ENCODE measurements around the gene RPL7A.
"Not testable (repeated sequence)": the region's sequence is repeated elsewhere in the genome, so short reads cannot be mapped to it uniquely, and the experiment has no call there.

RPL7A gene

GRCh38 chr9:133322701-133323100, 25.3 kb upstream of the RPL7A start:
- no peak for TF ChIP-seq CTCF (conservative IDR thresholded peaks at IDR 0.05)
- no peak for TF ChIP-seq ZFX (IDR thresholded peaks at IDR 0.05)
- H3K27ac ChIP-seq, result no peak overlapping the region

- TF ChIP-seq ZFX (IDR thresholded peaks at IDR 0.05), result no peak
- TF ChIP-seq CTCF (conservative IDR thresholded peaks at IDR 0.05), result no peak
- H3K27ac ChIP-seq, result no peak overlapping the region
Measured at GRCh38 chr9:133323211-133323610, 24.8 kb upstream of the RPL7A start.

GRCh38 chr9:133323991-133324703, 23.9 kb upstream of the RPL7A start:
- TF ChIP-seq CTCF (conservative IDR thresholded peaks at IDR 0.05) (no peak), ZFX (IDR thresholded peaks at IDR 0.05) (no peak)
- H3K27ac ChIP-seq, result no peak overlapping the region

- not testable (repeated sequence) for H3K27ac ChIP-seq
Measured at GRCh38 chr9:133327021-133327420, 21.0 kb upstream of the RPL7A start.

- no peak for TF ChIP-seq CTCF (conservative IDR thresholded peaks at IDR 0.05)
- TF ChIP-seq ZFX (IDR thresholded peaks at IDR 0.05), result no peak
- H3K27ac ChIP-seq, result no peak overlapping the region
Measured at GRCh38 chr9:133327834-133328484, 20.1 kb upstream of the RPL7A start.

GRCh38 chr9:133329306-133330156, 18.5 kb upstream of the RPL7A start:
- H3K27ac ChIP-seq, result not testable (repeated sequence)
- TF ChIP-seq CTCF (conservative IDR thresholded peaks at IDR 0.05), result peak; percentile 91

- no peak overlapping the region for H3K27ac ChIP-seq
- no peak for TF ChIP-seq ZFX (IDR thresholded peaks at IDR 0.05)
- TF ChIP-seq CTCF (conservative IDR thresholded peaks at IDR 0.05), result no peak
Measured at GRCh38 chr9:133331221-133331620, 16.8 kb upstream of the RPL7A start.

Measured in C4-2B (cell line).